ENCODE results near the gene OR10AD1. TPM values are rescaled to one million over a fixed set of nuclear protein-coding genes. Genes with fewer than 3 reads are reported as not detected.
A peak's percentile ranks its signal among the peaks of the same experiment; 100 is the strongest.

OR10AD1 gene
- total RNA-seq, 1 donor from 2014 or later, result not detected

DNA sequence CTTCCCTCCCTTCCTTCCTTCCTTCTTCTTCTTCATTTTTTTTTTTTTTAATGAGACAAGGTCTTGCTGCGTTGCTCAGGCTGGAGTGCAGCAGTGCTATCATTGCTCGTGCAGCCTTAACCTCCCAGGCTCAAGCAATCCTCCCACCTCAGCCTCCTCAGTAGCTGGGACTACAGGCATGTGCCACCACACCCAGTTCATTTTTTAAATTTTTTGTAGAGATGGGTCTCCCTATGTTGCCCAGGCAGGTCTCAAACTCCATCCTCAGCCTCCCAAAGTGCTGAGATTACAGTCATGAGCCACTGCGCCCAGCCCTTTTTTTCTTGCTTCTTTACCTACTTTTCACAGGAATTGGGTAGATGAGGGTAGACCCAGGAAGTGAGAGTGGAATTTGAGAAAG lies 1.6 kb downstream of the OR10AD1 start:
- H3K4me3 Mint-ChIP-seq (ENCODE audit: unreplicated experiment), result no peak overlapping the region
- TF ChIP-seq, protein P1, sequence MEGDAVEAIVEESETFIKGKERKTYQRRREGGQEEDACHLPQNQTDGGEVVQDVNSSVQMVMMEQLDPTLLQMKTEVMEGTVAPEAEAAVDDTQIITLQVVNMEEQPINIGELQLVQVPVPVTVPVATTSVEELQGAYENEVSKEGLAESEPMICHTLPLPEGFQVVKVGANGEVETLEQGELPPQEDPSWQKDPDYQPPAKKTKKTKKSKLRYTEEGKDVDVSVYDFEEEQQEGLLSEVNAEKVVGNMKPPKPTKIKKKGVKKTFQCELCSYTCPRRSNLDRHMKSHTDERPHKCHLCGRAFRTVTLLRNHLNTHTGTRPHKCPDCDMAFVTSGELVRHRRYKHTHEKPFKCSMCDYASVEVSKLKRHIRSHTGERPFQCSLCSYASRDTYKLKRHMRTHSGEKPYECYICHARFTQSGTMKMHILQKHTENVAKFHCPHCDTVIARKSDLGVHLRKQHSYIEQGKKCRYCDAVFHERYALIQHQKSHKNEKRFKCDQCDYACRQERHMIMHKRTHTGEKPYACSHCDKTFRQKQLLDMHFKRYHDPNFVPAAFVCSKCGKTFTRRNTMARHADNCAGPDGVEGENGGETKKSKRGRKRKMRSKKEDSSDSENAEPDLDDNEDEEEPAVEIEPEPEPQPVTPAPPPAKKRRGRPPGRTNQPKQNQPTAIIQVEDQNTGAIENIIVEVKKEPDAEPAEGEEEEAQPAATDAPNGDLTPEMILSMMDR (IDR thresholded peaks at IDR 0.05), result no peak
- H3K27ac Mint-ChIP-seq (ENCODE audit: unreplicated experiment), result no peak overlapping the region
- H3K9me3 Mint-ChIP-seq (ENCODE audit: unreplicated experiment), result peaks cover 8% of the 10 kb centered on the region
- no peaks in the 10 kb centered on the region for H3K36me3 Mint-ChIP-seq (ENCODE audit: unreplicated experiment)
- peaks cover 11% of the 10 kb centered on the region for H3K4me1 Mint-ChIP-seq (ENCODE audit: unreplicated experiment)
- H3K27me3 Mint-ChIP-seq (ENCODE audit: unreplicated experiment), result peaks cover 18% of the 10 kb centered on the region
- DNase-seq (ENCODE audit: extremely low spot score, unreplicated experiment), result no peak

- Mint-ChIP-seq H3K4me3 (ENCODE audit: unreplicated experiment) (no peak overlapping the region), H3K36me3 (ENCODE audit: unreplicated experiment) (no peaks in the 10 kb centered on the region), H3K4me1 (ENCODE audit: unreplicated experiment) (peaks cover 11% of the 10 kb centered on the region), H3K27me3 (ENCODE audit: unreplicated experiment) (peaks cover 18% of the 10 kb centered on the region), H3K9me3 (ENCODE audit: unreplicated experiment) (peaks cover 4% of the 10 kb centered on the region), H3K27ac (ENCODE audit: unreplicated experiment) (no peak overlapping the region)
- no peak for DNase-seq (ENCODE audit: extremely low spot score, unreplicated experiment)
- TF ChIP-seq, protein P1 (IDR thresholded peaks at IDR 0.05), result no peak
These were observed 2.0 kb downstream of the OR10AD1 start for GRCh38 chr12:48201091-48201490.

- Mint-ChIP-seq H3K27ac (ENCODE audit: unreplicated experiment) (no peak overlapping the region), H3K4me3 (ENCODE audit: unreplicated experiment) (no peak overlapping the region), H3K36me3 (ENCODE audit: unreplicated experiment) (no peaks in the 10 kb centered on the region), H3K9me3 (ENCODE audit: unreplicated experiment) (peaks cover 4% of the 10 kb centered on the region), H3K4me1 (ENCODE audit: unreplicated experiment) (peaks cover 11% of the 10 kb centered on the region), H3K27me3 (ENCODE audit: unreplicated experiment) (peaks cover 24% of the 10 kb centered on the region)
- TF ChIP-seq, protein P1 (IDR thresholded peaks at IDR 0.05), result no peak
- no peak for DNase-seq (ENCODE audit: extremely low spot score, unreplicated experiment)
These were observed 3.3 kb downstream of the OR10AD1 start for GRCh38 chr12:48199774-48200221.

- Mint-ChIP-seq H3K4me3 (ENCODE audit: unreplicated experiment) (peak overlapping the region; percentile 71), H3K36me3 (ENCODE audit: unreplicated experiment) (no peaks in the 10 kb centered on the region), H3K27ac (ENCODE audit: unreplicated experiment) (peak overlapping the region; percentile 70), H3K9me3 (ENCODE audit: unreplicated experiment) (peaks cover 4% of the 10 kb centered on the region), H3K27me3 (ENCODE audit: unreplicated experiment) (peaks cover 32% of the 10 kb centered on the region), H3K4me1 (ENCODE audit: unreplicated experiment) (peaks cover 11% of the 10 kb centered on the region)
- TF ChIP-seq, protein P1 (IDR thresholded peaks at IDR 0.05), result no peak
- no peak for DNase-seq (ENCODE audit: extremely low spot score, unreplicated experiment)
These were observed 4.1 kb downstream of the OR10AD1 start for GRCh38 chr12:48198985-48199384.

DNA sequence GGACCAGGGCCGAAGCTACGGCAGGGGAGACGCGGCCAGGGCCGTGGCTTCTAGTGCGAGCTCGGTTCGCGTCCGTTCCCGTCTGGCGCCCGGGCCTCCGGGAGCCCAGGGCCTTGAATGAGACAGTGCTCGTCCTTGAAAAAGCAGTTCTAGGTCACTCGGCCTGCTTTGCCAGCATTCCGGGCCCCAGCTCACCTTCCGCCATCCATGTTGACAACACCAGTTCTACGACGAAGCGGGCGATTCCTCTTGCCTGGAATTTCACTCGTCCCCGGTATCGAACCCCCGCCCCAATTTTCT lies 4.5 kb downstream of the OR10AD1 start:
- no peak for DNase-seq (ENCODE audit: extremely low spot score, unreplicated experiment)
- Mint-ChIP-seq H3K9me3 (ENCODE audit: unreplicated experiment) (peaks cover 4% of the 10 kb centered on the region), H3K27me3 (ENCODE audit: unreplicated experiment) (peaks cover 35% of the 10 kb centered on the region), H3K27ac (ENCODE audit: unreplicated experiment) (peak overlapping the region; percentile 70), H3K36me3 (ENCODE audit: unreplicated experiment) (no peaks in the 10 kb centered on the region), H3K4me1 (ENCODE audit: unreplicated experiment) (peaks cover 11% of the 10 kb centered on the region), H3K4me3 (ENCODE audit: unreplicated experiment) (peak overlapping the region; percentile 71)
- TF ChIP-seq, protein P1 (IDR thresholded peaks at IDR 0.05), result no peak

Data from osteocyte (in vitro differentiated cells).